Subcutaneous adipose tissue (tissue), 4 donors: ENCODE data around the gene RALA. TPM values are rescaled to one million over a fixed set of nuclear protein-coding genes. Genes with fewer than 3 reads are reported as not detected.

Source experiments
- CTCF ChIP-seq: fragments of 450-650 bp; IDR thresholded peaks from one replicate; pipeline ENCODE4 v1.5.1; 2016; ENCODE audit warnings: low read depth, mild to moderate bottlenecking, control low read depth, antibody characterized with exemption, moderate library complexity
- total RNA-seq, 4 donors: library from RNA; depleted of rRNA; stranded (reverse); fragments of >200 nt; gene quantifications; one replicate each; pipeline ENCODE4 v1.1.0, GENCODE V29; 2016

Gene RALA
- total RNA-seq, 4 donors from 2014 or later = 22.5 to 32.1 (median 28.7) TPM

DNA sequence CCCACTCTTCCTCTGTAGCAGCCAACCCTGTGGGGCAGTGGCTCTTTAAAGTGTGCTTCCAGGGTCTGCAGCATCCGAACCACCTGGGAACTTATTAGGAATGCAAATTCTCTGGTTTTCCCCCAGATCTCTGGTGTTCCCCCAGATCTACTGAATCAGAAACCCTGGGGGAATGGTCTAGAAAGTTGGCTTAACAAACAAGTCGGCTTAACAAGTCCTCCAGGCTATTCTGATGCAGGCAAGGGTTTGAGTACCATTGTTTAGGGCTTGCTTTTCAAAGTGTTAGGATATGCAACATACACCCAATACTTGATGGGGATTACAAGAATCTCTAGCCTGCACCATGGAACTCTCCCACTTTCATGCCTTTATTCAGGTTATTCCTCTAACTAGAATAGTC, 126.3 kb downstream of the RALA start:
- no peak for TF ChIP-seq CTCF

- no peak for TF ChIP-seq CTCF
These were observed 127.1 kb downstream of the RALA start for GRCh38 chr7:39750253-39751077.

DNA sequence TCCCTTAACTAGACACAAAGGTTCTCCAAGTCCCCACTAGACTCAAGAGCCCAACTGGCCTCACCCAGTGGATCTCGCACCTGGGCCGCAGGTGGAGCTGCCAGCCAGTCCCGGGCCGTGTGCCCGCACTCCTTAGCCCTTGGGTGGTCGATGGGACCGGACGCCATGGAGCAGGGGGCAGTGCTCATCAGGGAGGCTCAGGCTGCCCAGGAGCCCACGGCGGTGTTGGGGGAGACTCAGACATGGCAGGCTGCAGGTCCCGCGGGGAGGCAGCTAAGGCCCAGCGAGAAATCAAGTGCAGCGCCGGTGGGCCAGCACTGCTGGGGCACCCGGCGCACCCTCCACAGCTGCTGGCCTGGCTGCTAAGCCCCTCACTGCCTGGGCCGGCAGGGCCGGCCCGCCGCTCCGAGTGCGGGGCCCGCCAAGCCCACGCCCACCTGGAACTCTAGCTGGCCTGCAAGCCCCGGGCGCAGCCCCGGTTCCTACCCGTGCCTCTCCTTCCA, 130.5 kb downstream of the RALA start:
- TF ChIP-seq CTCF = no peak

- no peak for TF ChIP-seq CTCF
These were observed 131.2 kb downstream of the RALA start for GRCh38 chr7:39754326-39755120.

GRCh38 chr7:39757604-39758003, 134.2 kb downstream of the RALA start:
- no peak for TF ChIP-seq CTCF

Other genes with a start within 250 kb of the RALA start
- gene YAE1, start 57.2 kb upstream of the RALA start, total RNA-seq = 10 to 100 TPM; 10.2 to 16.5 (median 11.7) TPM